ENCODE measurements around the gene MEX3A.

DNA sequence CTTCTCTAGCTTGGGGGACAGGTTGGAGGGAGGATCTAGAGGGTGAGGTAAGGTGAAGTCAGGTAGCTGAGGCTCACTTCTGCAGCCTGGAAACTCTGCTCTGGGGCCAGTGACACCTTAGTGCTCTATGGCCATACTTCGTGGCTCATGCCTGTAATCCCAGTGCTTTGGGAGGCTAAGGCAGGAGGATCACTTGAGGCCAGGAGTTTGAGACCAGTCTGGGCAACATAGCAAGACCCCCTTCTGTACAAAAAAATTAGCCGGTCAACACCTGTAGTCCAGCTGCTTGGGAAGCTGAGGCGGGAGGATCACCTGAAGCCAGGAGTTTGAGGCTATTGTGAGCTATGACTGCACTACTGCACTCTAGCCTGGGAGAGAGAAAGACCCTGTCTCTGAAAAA is 38.1 kb upstream of the MEX3A start:
- TF ChIP-seq, protein P1, sequence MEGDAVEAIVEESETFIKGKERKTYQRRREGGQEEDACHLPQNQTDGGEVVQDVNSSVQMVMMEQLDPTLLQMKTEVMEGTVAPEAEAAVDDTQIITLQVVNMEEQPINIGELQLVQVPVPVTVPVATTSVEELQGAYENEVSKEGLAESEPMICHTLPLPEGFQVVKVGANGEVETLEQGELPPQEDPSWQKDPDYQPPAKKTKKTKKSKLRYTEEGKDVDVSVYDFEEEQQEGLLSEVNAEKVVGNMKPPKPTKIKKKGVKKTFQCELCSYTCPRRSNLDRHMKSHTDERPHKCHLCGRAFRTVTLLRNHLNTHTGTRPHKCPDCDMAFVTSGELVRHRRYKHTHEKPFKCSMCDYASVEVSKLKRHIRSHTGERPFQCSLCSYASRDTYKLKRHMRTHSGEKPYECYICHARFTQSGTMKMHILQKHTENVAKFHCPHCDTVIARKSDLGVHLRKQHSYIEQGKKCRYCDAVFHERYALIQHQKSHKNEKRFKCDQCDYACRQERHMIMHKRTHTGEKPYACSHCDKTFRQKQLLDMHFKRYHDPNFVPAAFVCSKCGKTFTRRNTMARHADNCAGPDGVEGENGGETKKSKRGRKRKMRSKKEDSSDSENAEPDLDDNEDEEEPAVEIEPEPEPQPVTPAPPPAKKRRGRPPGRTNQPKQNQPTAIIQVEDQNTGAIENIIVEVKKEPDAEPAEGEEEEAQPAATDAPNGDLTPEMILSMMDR (IDR thresholded peaks at IDR 0.05; ENCODE audit: low read length), result no peak
- no peak for TF ChIP-seq EZH2 (IDR thresholded peaks at IDR 0.05; ENCODE audit: borderline replicate concordance, low read length)
